Central memory CD8-positive, alpha-beta T cell (primary cell): Measurements from ENCODE around the gene PLXNB1.
A peak's percentile ranks its signal among the peaks of the same experiment; 100 is the strongest.

ENCODE experiments used
- ATAC-seq: fragments of 150-1000 bp; cut with Tn5 transposase; replicated peaks from 2 replicates; pipeline ENCODE4 v1.10.0; 2022; ENCODE audit warnings: mild to moderate bottlenecking, moderate FRiP score, moderate number of reproducible peaks; ENCODE audit not compliant: poor library complexity, severe bottlenecking; ENCODE audit errors: extremely low read depth
- DNase-seq, 2 donors: peaks; one replicate each; pipeline ENCODE4 v3.0.0; 2021; ENCODE audit warnings: low spot score in 2 of 2
- H3K27ac Mint-ChIP-seq: one replicate; pipeline ENCODE4 v1.8.0; 2022; ENCODE audit warnings: low read depth, mild to moderate bottlenecking, moderate library complexity, mixed read lengths
- H3K27me3 Mint-ChIP-seq: one replicate; pipeline ENCODE4 v1.8.0; 2022; ENCODE audit warnings: mixed read lengths
- H3K36me3 Mint-ChIP-seq: one replicate; pipeline ENCODE4 v1.8.0; 2022; ENCODE audit warnings: mild to moderate bottlenecking, moderate library complexity, mixed read lengths; ENCODE audit not compliant: insufficient read depth
- H3K4me1 Mint-ChIP-seq: one replicate; pipeline ENCODE4 v1.8.0; 2022; ENCODE audit warnings: mixed read lengths
- H3K4me3 Mint-ChIP-seq: one replicate; pipeline ENCODE4 v1.8.0; 2022; ENCODE audit warnings: mild to moderate bottlenecking, moderate library complexity, mixed read lengths
- H3K9me3 Mint-ChIP-seq: one replicate; pipeline ENCODE4 v1.8.0; 2022; ENCODE audit warnings: mixed read lengths

Gene PLXNB1

DNA sequence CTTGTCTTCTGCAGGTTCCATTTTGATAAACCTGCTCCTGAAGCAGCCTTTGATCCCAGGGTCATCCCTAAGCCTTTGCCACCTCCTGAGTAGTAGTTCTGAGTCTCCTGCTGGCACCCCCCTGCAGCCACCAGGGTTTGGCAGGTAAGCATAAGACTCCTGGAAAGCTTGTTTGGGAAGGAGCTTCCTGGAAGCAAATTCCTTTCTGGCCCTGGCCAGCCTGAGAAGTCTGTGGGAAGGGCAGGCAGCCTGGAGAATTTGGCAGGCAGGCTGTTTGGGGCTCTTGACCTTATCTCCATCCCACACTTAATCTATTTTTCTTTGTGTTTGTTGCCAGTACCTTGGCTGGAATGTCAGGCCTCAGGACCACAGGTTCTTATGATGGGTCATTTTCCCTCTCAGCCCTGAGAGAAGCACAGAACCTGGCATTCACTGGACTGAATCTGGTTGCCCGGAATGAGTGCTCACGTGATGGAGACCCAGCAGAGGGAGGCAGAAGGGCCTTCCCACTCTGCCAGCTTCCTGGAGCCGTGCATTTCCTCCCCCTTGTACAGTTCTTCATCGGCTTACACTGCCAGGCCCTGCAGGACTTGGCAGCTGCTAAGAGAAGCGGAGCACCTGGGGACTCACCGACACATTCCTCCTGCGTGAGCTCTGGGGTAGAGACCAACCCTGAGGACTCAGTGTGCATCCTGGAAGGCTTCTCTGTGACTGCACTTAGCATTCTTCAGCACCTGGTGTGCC lies 30.1 kb upstream of the PLXNB1 start:
- Mint-ChIP-seq H3K9me3 (no peaks in the 10 kb centered on the region), H3K4me3 (no peak overlapping the region), H3K4me1 (peaks cover 5% of the 10 kb centered on the region), H3K27ac (no peak overlapping the region), H3K36me3 (peaks cover 19% of the 10 kb centered on the region), H3K27me3 (no peaks in the 10 kb centered on the region)
- DNase-seq (no peak), ATAC-seq (no peak)

DNA sequence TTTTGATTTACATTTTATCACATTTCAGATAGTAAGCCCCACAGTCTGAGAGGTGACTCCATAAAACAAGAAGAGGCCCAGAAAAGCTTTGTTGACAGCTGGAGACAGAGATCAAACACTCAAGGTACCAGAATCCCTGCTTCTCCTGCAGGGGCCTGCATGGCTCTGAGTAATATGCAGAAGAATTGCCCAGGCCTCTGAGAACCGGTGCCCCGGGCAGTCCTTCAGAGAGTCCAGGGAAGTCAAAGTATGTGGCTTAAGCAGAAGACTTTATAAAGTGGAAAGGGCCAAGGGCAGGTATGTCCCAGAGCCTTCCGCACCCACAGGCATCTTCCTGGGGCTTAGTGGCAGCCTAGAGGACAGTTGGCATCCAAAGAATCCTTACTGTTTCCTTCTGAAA lies 29.4 kb upstream of the PLXNB1 start:
- ATAC-seq (no peak), DNase-seq (no peak)
- H3K4me3 Mint-ChIP-seq, result no peak overlapping the region
- no peak overlapping the region for H3K27ac Mint-ChIP-seq
- no peaks in the 10 kb centered on the region for H3K27me3 Mint-ChIP-seq
- peaks cover 5% of the 10 kb centered on the region for H3K4me1 Mint-ChIP-seq
- no peaks in the 10 kb centered on the region for H3K9me3 Mint-ChIP-seq
- peaks cover 21% of the 10 kb centered on the region for H3K36me3 Mint-ChIP-seq

DNA sequence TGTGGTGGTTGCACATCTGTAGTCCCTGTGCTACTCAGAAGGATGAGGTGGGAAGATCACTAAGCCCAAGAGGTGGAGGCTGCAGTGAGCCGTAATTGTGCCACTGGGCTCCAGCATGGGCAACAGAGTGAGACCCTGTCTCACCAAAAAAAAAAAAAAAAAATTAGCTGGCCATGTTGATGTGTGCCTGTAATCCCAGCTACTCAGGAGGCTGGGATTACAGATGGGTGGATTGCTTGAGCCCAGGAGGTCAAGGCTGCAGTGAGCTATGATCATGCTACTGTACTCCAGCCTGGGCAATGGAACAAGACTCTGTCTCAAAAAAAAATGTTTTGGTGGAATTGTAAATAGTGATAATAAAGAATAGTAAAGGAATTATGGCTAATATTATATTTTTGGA lies 26.6 kb upstream of the PLXNB1 start:
- no peak overlapping the region for H3K27ac Mint-ChIP-seq
- ATAC-seq, result no peak
- DNase-seq, result no peak
- peaks cover 31% of the 10 kb centered on the region for H3K36me3 Mint-ChIP-seq
- peaks cover 5% of the 10 kb centered on the region for H3K4me1 Mint-ChIP-seq
- H3K27me3 Mint-ChIP-seq, result no peaks in the 10 kb centered on the region
- H3K9me3 Mint-ChIP-seq, result no peaks in the 10 kb centered on the region
- H3K4me3 Mint-ChIP-seq, result no peak overlapping the region

DNA sequence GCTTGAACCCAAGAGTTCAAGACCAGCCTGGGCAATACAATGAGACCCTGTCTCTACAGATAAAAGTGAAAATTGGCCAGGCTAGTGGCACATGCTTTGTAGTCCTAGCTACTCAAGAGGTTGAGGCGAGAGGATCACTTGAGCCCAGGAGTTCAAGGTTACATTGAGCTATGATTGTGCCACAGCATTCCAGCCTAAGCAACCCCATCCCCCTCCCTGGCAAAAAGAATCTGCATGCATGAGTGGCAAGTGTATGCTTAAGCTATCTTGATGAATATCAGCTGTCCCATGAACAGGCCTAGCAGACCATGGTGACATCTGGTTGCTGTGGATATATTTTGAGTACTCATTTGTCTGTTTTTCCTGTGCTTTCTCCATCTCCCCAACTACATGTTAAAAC lies 21.4 kb upstream of the PLXNB1 start:
- H3K36me3 Mint-ChIP-seq, result peaks cover 27% of the 10 kb centered on the region
- peaks cover 18% of the 10 kb centered on the region for H3K4me1 Mint-ChIP-seq
- H3K9me3 Mint-ChIP-seq, result no peaks in the 10 kb centered on the region
- DNase-seq (no peak), ATAC-seq (no peak)
- no peak overlapping the region for H3K4me3 Mint-ChIP-seq
- H3K27me3 Mint-ChIP-seq, result no peaks in the 10 kb centered on the region
- H3K27ac Mint-ChIP-seq, result no peak overlapping the region

DNA sequence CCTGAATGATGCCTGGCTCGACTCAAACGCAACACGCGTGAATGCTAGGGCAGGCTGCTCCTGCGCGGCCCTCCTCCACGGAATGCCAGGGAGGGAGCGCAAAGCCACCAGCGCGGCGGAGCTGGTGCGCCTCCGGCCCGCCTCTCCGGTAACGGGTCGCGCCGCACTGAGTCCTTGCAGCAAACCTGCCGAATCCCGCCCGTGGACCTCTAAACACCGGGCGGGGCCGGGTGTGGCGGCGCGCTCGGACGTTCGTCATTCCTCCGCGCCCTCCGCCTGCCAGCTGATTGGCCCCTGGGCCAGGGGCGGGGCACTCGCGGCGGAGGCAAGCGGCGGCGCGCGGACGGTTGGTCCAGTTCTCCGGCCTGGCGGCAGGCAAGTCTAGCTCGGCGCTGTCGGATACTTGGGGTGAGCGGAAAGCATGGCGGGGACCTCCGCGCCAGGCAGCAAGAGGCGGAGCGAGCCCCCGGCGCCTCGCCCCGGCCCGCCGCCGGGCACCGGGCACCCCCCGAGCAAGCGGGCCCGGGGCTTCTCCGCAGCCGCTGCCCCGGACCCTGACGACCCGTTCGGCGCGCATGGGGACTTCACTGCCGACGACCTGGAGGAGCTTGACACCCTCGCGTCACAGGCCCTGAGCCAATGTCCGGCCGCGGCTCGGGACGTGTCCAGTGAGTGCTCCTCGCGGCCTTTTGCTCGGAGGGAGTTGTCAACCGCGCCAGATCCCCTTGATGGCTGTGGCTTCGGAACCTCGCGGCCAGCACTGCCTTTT lies 16.7 kb upstream of the PLXNB1 start, which contains the start of gene ATRIP:
ATRIP (plus strand) TSS at position 313 of the 769 bp plus-strand sequence; CDS start at position 422, 109 bp downstream.
- ATAC-seq, result peak; percentile 97
- Mint-ChIP-seq H3K36me3 (peaks cover 42% of the 10 kb centered on the region), H3K4me1 (peaks cover 29% of the 10 kb centered on the region), H3K4me3 (peak within 1 kb of the TSS; percentile 92), H3K9me3 (no peaks in the 10 kb centered on the region), H3K27me3 (no peaks in the 10 kb centered on the region), H3K27ac (peak within 1 kb of the TSS; percentile 87)
- peak; percentile 67 to 74 for DNase-seq

DNA sequence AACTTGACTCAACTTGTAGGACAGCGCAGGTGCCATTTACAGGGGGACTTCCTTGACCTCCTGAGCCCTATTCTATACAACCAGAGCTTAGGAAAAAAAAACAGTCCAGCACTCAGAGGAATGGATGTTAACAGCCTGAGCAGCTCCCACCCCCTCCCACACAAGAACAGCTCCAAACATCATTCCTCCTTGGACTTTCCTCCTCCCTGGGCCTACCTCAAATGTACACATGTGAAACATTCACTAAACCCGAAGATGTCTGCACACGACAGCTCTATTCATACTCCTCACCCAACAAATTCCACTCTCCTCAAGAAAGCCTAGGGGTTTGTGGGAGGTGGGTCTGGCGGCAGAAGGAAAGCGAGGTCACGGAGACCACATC lies 16.1 kb upstream of the PLXNB1 start:
- ATAC-seq, result no peak

DNA sequence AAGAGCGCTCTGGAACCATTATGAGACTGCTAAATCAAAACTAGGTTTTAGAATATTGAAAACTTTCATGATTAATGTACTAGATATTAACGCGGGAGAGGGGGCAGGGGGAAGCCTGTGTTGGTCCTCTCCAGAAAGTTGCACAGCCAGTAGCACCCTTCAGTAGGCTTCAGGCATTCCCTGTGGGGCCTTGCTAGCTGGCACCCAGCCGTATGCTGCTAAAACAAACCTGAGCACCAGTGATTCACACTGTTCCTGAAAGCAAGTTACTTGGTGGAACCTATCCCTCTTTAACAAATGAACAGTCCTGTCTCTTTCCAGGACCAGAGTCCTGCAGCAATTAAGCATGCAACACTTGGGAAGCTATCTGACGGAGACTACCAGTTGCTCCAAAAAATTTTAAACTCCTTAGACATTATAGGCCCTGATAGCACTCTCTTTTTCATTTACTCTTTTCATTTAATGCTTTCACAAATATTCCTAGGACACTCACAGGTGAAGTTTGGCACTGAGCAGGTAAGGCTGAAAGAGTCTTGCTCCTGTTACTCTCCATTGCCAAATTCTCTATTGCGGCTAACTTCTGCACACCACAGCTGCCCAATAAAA lies 15.5 kb upstream of the PLXNB1 start:
- Mint-ChIP-seq H3K4me1 (peaks cover 39% of the 10 kb centered on the region), H3K4me3 (peak overlapping the region; percentile 92), H3K27me3 (no peaks in the 10 kb centered on the region), H3K27ac (no peak overlapping the region), H3K9me3 (no peaks in the 10 kb centered on the region), H3K36me3 (peaks cover 48% of the 10 kb centered on the region)
- ATAC-seq (no peak), DNase-seq (no peak)

More for the DNA sequence above, 16.1 kb upstream of the PLXNB1 start:
- Mint-ChIP-seq H3K4me1 (peaks cover 34% of the 10 kb centered on the region), H3K9me3 (no peaks in the 10 kb centered on the region), H3K27me3 (no peaks in the 10 kb centered on the region), H3K4me3 (peak overlapping the region; percentile 92), H3K36me3 (peaks cover 44% of the 10 kb centered on the region), H3K27ac (peak overlapping the region; percentile 87)
- no peak for DNase-seq

DNA sequence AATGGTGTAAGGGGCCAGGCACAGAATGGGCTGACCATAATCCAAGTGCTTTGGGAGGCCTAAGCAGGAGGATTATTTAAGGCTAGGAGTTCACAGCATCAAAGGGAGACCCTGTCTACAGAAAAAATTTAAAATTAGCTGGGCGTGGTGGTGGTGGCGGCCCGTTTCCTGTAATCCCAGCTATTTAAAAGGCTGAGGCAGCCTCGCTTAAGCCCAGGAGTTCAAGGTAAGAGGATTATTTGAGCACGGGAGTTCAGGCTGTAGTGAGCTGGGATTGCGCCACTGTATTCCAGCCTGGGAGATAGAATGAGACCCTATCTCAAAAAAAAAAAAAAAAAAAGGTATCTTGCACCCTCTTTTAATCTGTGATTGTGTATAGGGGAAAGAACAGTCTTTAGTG lies 12.1 kb upstream of the PLXNB1 start:
- Mint-ChIP-seq H3K27me3 (no peaks in the 10 kb centered on the region), H3K36me3 (peaks cover 54% of the 10 kb centered on the region), H3K27ac (peak overlapping the region; percentile 99), H3K4me3 (peak overlapping the region; percentile 93), H3K9me3 (no peaks in the 10 kb centered on the region), H3K4me1 (peaks cover 41% of the 10 kb centered on the region)
- DNase-seq (no peak), ATAC-seq (no peak)

DNA sequence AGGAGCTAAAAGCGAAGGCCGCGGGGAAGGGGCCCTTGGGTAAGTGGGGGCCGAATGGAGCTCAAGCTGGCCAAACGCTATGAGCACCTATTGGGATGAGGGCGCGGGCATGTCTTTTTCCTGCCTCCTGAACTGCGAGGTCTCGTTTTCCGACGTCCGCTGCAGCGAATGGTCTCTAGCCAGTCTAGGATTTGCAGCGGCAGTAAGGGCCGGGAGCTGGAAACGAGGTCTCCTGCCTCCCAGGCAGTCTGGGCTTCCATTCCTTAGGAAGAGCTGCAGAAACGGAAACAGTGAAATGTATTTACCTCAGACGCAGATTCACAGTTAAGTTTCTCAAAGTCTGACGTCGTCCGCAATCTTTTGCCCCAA lies 10.7 kb upstream of the PLXNB1 start:
- ATAC-seq (peak; percentile 5), DNase-seq (no peak)
- H3K9me3 Mint-ChIP-seq, result no peaks in the 10 kb centered on the region

DNA sequence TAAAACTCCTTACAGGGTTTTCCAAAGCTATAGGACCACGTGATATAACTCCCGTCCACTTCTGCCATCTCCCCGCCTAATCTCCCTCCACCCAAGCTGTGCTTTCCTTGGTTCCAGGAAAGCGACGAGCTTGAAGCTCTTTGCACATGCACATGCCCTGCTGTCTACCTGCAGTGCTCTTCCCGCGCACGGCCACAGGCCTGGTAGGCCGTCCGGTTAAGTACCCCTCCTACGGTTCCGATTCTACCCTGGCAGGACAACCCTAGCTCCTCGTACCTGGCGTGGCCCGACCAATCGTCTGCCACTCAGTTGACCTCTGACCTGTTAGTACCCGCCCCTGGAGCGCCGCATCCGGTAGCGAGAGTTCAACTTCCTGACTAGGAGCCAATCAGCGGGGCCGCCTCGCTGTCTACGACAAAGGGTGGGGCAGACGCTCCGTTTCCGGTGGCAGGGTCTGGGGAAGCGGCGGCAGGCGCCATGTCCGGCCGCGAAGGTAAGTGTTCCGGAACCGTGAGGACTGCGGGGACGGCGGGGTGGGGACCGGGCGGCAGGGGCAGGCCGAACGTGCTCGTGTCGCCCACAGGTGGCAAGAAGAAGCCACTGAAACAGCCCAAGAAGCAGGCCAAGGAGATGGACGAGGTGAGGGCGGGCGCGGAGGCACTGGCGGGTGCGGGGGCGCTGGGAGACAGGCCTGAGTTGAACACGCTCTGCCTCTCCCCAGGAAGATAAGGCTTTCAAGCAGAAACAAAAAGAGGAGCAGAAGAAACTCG lies 10.1 kb upstream of the PLXNB1 start, which contains the start of the genes CCDC51 and TMA7:
CCDC51 (minus strand) TSS at position 300 of the 770 bp plus-strand sequence. CDS start 4,991 bp downstream, outside the sequence.
TMA7 (plus strand) TSS at position 438 of the 770 bp plus-strand sequence; CDS start at position 478, 40 bp downstream.
- peak; percentile 96 for ATAC-seq
- Mint-ChIP-seq H3K27me3 (no peaks in the 10 kb centered on the region), H3K9me3 (no peaks in the 10 kb centered on the region), H3K4me3 (peak within 1 kb of the TSS; percentile 93), H3K4me1 (peaks cover 29% of the 10 kb centered on the region), H3K27ac (peak within 1 kb of the TSS; percentile 99), H3K36me3 (peaks cover 50% of the 10 kb centered on the region)
- peak; percentile 95 for DNase-seq

More for the DNA sequence above, 10.7 kb upstream of the PLXNB1 start:
- H3K36me3 Mint-ChIP-seq, result peaks cover 50% of the 10 kb centered on the region
- H3K27ac Mint-ChIP-seq, result peak overlapping the region; percentile 99
- H3K4me3 Mint-ChIP-seq, result peak overlapping the region; percentile 93
- H3K4me1 Mint-ChIP-seq, result peaks cover 30% of the 10 kb centered on the region
- no peaks in the 10 kb centered on the region for H3K27me3 Mint-ChIP-seq

DNA sequence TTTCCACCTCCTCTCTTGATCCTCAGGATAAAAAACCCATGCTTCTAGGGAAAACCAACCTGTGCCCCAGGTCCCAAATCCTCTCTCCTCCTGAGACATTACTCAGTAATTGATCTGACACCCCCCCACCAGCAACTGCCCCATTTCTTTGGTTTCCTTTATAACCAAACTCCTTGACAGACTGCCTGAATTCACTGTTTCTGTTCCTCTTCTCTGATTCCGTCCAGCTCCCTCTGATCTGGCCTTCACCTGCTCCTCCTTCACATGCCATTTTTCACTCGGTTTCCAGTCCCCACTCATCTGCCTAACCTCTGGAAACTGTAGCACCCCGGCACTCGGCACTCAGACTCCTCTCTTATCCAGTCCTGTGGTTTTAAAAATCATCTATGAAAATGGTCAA lies 7.9 kb upstream of the PLXNB1 start:
- H3K4me1 Mint-ChIP-seq, result peaks cover 35% of the 10 kb centered on the region

DNA sequence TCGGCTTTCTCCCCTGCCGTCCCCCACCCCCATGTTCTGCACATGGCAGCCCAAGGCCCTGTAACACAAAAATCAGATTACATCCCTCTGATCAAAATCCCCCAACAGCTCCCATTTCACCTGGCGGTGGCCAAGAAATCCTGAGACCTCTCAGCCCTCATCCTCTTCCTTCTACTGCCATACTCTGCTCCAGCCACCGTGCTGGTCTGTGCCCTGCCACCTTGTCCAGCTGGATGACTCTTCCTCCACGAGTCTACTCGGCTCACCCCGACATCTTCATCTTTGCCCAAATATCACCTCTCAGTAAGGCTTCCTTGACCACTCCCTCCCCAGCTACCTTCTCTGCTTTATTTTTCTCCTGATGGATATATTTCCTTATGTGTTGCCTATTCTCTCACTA lies 7.0 kb upstream of the PLXNB1 start:
- H3K27me3 Mint-ChIP-seq, result no peaks in the 10 kb centered on the region
- ATAC-seq (no peak), DNase-seq (no peak)
- H3K4me1 Mint-ChIP-seq, result peaks cover 34% of the 10 kb centered on the region
- no peak overlapping the region for H3K27ac Mint-ChIP-seq
- H3K4me3 Mint-ChIP-seq, result no peak overlapping the region
- no peaks in the 10 kb centered on the region for H3K9me3 Mint-ChIP-seq
- H3K36me3 Mint-ChIP-seq, result peaks cover 22% of the 10 kb centered on the region

More for the DNA sequence above, 7.9 kb upstream of the PLXNB1 start:
- peak overlapping the region; percentile 84 for H3K27ac Mint-ChIP-seq
- H3K27me3 Mint-ChIP-seq, result no peaks in the 10 kb centered on the region
- H3K36me3 Mint-ChIP-seq, result peaks cover 32% of the 10 kb centered on the region
- no peak overlapping the region for H3K4me3 Mint-ChIP-seq
- ATAC-seq (no peak), DNase-seq (no peak)
- H3K9me3 Mint-ChIP-seq, result no peaks in the 10 kb centered on the region
